ENCODE measurements around the gene UNC13B. TPM values are rescaled to one million over a fixed set of nuclear protein-coding genes. Genes with fewer than 3 reads are reported as not detected.

Gene UNC13B
- total RNA-seq, 1 experiment from 2014 or later: 9.8 TPM

DNA sequence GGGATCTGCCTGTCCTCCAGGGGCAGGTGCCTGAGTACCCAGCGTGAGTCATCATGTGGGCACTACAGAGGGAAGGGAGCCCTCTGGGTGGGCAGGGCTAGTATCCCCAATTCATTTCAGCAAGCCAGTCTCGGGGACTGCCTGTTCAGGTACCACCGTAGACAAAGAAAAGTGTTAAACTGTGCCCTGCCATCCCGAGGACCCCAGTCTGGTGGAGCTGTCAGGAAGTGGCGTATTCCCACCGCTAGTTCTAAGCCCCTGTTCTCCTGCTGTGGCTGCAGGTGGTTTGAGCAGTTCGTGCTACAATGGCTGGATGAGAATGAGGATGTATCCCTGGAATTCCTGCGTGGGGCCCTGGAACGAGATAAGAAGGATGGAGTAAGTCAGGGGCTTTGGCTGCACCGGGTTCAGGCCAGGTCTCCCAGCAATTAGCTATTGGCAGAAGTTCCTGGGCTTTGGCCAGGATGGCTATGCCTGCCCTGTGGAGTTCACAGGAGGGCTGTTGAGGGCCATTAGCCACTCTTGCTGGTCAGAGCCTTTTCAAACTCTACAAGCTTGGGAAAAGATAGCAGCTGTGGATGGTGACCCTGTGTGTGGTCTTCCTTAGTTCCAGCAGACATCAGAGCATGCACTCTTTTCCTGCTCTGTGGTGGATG is 234.9 kb downstream of the UNC13B start:
- Histone ChIP-seq H3K79me2 (ENCODE audit: low read length) (no peaks in the 10 kb centered on the region), H3K4me1 (ENCODE audit: insufficient read depth, low read length) (no peaks in the 10 kb centered on the region), H3K27me3 (ENCODE audit: low read length) (no peaks in the 10 kb centered on the region), H3K9me2 (replicated peaks; ENCODE audit: low read length) (no peaks in the 10 kb centered on the region), H3K36me3 (ENCODE audit: low read depth, low read length) (no peaks in the 10 kb centered on the region), H4K20me1 (ENCODE audit: low read length) (no peaks in the 10 kb centered on the region), H3F3A (ENCODE audit: low read length, unreplicated experiment) (no peaks in the 10 kb centered on the region), H3K9me3 (ENCODE audit: low read length) (no peaks in the 10 kb centered on the region), H3K4me2 (ENCODE audit: low read length) (no peak overlapping the region), H3K27ac (ENCODE audit: low read length) (no peak overlapping the region), H3K4me3 (ENCODE audit: low read length) (no peak overlapping the region), H2AFZ (ENCODE audit: low read length) (no peak overlapping the region), H3K9ac (ENCODE audit: low read length) (no peak overlapping the region)
- ATAC-seq: no peak
- ChIA-PET POLR2A (ENCODE audit: unreplicated experiment) (no interaction called here), CTCF (interaction anchor here (1.0 kb wide), 1 partner anchor 77 kb away, joined by 4 read pairs; no protein-coding TSS in a partner anchor)
- BruUV-seq (replicated peaks): no TSS peak
- DNase-seq: no peak
- TF ChIP-seq EZH2phosphoT487 (IDR thresholded peaks at IDR 0.05; ENCODE audit: borderline replicate concordance, low read length): no peak
- TF ChIP-seq EZH2 (IDR thresholded peaks at IDR 0.05; ENCODE audit: low read length, unreplicated experiment): no peak
- TF ChIP-seq, protein P1, sequence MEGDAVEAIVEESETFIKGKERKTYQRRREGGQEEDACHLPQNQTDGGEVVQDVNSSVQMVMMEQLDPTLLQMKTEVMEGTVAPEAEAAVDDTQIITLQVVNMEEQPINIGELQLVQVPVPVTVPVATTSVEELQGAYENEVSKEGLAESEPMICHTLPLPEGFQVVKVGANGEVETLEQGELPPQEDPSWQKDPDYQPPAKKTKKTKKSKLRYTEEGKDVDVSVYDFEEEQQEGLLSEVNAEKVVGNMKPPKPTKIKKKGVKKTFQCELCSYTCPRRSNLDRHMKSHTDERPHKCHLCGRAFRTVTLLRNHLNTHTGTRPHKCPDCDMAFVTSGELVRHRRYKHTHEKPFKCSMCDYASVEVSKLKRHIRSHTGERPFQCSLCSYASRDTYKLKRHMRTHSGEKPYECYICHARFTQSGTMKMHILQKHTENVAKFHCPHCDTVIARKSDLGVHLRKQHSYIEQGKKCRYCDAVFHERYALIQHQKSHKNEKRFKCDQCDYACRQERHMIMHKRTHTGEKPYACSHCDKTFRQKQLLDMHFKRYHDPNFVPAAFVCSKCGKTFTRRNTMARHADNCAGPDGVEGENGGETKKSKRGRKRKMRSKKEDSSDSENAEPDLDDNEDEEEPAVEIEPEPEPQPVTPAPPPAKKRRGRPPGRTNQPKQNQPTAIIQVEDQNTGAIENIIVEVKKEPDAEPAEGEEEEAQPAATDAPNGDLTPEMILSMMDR (conservative IDR thresholded peaks at IDR 0.05; ENCODE audit: low read depth, low read length): no peak
- intact Hi-C loops (cut with micrococcal nuclease): no loop called here

DNA sequence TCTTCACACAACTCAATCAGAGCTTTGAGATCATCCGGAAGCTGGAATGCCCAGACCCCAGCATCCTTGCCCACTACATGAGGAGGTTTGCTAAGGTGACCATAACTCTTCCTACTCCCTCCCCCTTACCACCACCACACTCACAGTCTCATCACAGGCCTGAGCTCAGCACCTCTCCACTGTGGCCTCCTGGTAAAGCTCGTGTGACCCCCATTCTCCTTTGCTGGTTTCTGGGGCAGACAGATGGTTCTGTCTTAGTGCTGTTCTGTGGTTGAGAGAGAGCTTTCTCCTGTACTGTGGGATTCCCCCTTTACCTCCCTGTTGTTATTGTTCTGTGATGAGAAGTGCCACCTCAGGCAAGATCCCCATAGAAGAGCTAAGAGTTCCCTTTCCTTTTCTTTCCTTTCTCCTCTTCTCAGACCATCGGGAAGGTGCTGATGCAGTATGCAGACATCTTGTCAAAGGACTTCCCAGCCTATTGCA is 235.4 kb downstream of the UNC13B start:
- no peaks in the 10 kb centered on the region for H3K9me3 ChIP-seq (ENCODE audit: low read length)
- no peak overlapping the region for H3K9ac ChIP-seq (ENCODE audit: low read length)
- no peak for DNase-seq
- TF ChIP-seq EZH2phosphoT487 (IDR thresholded peaks at IDR 0.05; ENCODE audit: borderline replicate concordance, low read length) (no peak), EZH2 (IDR thresholded peaks at IDR 0.05; ENCODE audit: low read length, unreplicated experiment) (no peak)
- TF ChIP-seq, protein P1 (conservative IDR thresholded peaks at IDR 0.05; ENCODE audit: low read depth, low read length): no peak
- intact Hi-C loops (cut with micrococcal nuclease): no loop called here
- CTCF ChIA-PET: interaction anchor here (1.0 kb wide), 1 partner anchor 76 kb away, joined by 4 read pairs; no protein-coding TSS in a partner anchor
- ATAC-seq: no peak
- POLR2A ChIA-PET (ENCODE audit: unreplicated experiment): interaction anchor here (0.6 kb wide), 1 partner anchor 45 kb away, joined by 3 read pairs; no protein-coding TSS in a partner anchor
- H3K27ac ChIP-seq (ENCODE audit: low read length): no peak overlapping the region
- H3K27me3 ChIP-seq (ENCODE audit: low read length): no peaks in the 10 kb centered on the region
- H3K4me1 ChIP-seq (ENCODE audit: insufficient read depth, low read length): no peaks in the 10 kb centered on the region
- no peaks in the 10 kb centered on the region for H3F3A ChIP-seq (ENCODE audit: low read length, unreplicated experiment)
- H3K4me3 ChIP-seq (ENCODE audit: low read length): no peak overlapping the region
- H3K79me2 ChIP-seq (ENCODE audit: low read length): no peaks in the 10 kb centered on the region
- BruUV-seq (replicated peaks): no TSS peak
- H4K20me1 ChIP-seq (ENCODE audit: low read length): no peaks in the 10 kb centered on the region
- H3K36me3 ChIP-seq (ENCODE audit: low read depth, low read length): no peaks in the 10 kb centered on the region
- H3K9me2 ChIP-seq (replicated peaks; ENCODE audit: low read length): no peaks in the 10 kb centered on the region
- H2AFZ ChIP-seq (ENCODE audit: low read length): no peak overlapping the region
- H3K4me2 ChIP-seq (ENCODE audit: low read length): no peak overlapping the region

DNA sequence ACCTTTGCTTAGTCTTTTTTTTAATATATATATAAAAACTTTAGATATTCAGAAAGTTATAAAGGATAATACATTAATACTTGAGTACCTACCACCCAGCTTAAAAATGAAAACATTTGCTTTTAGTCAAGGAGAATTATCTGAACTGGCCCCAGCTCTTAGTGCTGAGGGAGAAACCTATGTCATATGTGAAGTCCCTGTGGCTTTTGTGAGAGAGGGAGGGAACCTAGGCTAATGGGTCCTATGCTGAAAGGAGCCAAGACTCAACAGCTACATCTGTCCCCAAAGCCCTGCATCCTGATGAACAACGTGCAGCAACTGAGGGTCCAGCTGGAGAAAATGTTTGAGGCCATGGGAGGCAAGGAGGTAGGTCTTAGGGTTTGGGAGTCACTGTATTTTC is 236.1 kb downstream of the UNC13B start:
- no peak overlapping the region for H2AFZ ChIP-seq (ENCODE audit: low read length)
- no peak overlapping the region for H3K4me3 ChIP-seq (ENCODE audit: low read length)
- no peak overlapping the region for H3K27ac ChIP-seq (ENCODE audit: low read length)
- H3K4me2 ChIP-seq (ENCODE audit: low read length): no peak overlapping the region
- no peaks in the 10 kb centered on the region for H4K20me1 ChIP-seq (ENCODE audit: low read length)
- no peaks in the 10 kb centered on the region for H3K4me1 ChIP-seq (ENCODE audit: insufficient read depth, low read length)
- intact Hi-C loops (cut with micrococcal nuclease): no loop called here
- ATAC-seq: no peak
- no peaks in the 10 kb centered on the region for H3K27me3 ChIP-seq (ENCODE audit: low read length)
- no peaks in the 10 kb centered on the region for H3K36me3 ChIP-seq (ENCODE audit: low read depth, low read length)
- H3F3A ChIP-seq (ENCODE audit: low read length, unreplicated experiment): no peaks in the 10 kb centered on the region
- no peak overlapping the region for H3K9ac ChIP-seq (ENCODE audit: low read length)
- ChIA-PET POLR2A (ENCODE audit: unreplicated experiment) (interaction anchor here (0.6 kb wide), 1 partner anchor 46 kb away, joined by 3 read pairs; no protein-coding TSS in a partner anchor), CTCF (interaction anchor here (1.0 kb wide), 1 partner anchor 75 kb away, joined by 4 read pairs; no protein-coding TSS in a partner anchor)
- no peak for DNase-seq
- no TSS peak for BruUV-seq (replicated peaks)
- TF ChIP-seq EZH2 (IDR thresholded peaks at IDR 0.05; ENCODE audit: low read length, unreplicated experiment): no peak
- TF ChIP-seq, protein P1 (conservative IDR thresholded peaks at IDR 0.05; ENCODE audit: low read depth, low read length): no peak
- TF ChIP-seq EZH2phosphoT487 (IDR thresholded peaks at IDR 0.05; ENCODE audit: borderline replicate concordance, low read length): no peak
- no peaks in the 10 kb centered on the region for H3K9me3 ChIP-seq (ENCODE audit: low read length)
- no peaks in the 10 kb centered on the region for H3K9me2 ChIP-seq (replicated peaks; ENCODE audit: low read length)
- no peaks in the 10 kb centered on the region for H3K79me2 ChIP-seq (ENCODE audit: low read length)
